ENCODE data around the gene FOXO1.

DNA sequence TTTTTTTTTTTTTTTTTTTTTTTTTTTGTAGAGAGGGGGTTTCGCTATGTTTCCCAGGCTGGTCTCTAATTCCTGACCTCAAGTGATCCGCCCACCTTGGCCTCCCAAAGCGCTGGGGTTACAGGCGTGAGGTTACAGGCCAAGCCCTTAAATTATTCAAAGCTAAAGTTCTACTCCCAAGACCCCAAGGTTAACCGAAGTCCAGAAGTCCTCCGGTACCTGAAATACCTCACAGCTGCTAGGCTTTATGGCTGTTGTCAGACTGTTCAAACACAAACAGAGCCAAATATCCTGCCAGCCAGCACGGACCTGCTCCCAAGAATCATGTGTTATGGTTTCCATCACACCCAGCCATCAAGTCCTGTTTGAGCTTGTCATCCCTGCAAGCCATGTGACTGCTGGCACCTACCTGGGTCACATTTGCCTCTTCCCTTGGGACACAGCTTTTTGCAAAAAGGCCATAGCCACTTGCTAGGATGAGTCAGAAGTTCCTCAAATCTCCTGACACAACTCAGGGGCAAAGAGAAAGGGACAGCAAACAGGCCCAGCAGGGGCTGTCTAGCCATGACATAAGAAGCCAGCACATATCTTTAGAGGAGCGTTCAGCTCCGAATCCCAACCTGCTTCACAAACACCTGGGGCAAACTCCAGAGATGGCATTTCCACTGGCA lies 129.9 kb downstream of the FOXO1 start:
- TF ChIP-seq, protein P1, sequence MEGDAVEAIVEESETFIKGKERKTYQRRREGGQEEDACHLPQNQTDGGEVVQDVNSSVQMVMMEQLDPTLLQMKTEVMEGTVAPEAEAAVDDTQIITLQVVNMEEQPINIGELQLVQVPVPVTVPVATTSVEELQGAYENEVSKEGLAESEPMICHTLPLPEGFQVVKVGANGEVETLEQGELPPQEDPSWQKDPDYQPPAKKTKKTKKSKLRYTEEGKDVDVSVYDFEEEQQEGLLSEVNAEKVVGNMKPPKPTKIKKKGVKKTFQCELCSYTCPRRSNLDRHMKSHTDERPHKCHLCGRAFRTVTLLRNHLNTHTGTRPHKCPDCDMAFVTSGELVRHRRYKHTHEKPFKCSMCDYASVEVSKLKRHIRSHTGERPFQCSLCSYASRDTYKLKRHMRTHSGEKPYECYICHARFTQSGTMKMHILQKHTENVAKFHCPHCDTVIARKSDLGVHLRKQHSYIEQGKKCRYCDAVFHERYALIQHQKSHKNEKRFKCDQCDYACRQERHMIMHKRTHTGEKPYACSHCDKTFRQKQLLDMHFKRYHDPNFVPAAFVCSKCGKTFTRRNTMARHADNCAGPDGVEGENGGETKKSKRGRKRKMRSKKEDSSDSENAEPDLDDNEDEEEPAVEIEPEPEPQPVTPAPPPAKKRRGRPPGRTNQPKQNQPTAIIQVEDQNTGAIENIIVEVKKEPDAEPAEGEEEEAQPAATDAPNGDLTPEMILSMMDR (IDR thresholded peaks at IDR 0.05; ENCODE audit: low read length) = no peak
- TF ChIP-seq EZH2 (IDR thresholded peaks at IDR 0.05; ENCODE audit: borderline replicate concordance, low read length) = no peak
